ENCODE data around the gene CNN3.

Gene CNN3

DNA sequence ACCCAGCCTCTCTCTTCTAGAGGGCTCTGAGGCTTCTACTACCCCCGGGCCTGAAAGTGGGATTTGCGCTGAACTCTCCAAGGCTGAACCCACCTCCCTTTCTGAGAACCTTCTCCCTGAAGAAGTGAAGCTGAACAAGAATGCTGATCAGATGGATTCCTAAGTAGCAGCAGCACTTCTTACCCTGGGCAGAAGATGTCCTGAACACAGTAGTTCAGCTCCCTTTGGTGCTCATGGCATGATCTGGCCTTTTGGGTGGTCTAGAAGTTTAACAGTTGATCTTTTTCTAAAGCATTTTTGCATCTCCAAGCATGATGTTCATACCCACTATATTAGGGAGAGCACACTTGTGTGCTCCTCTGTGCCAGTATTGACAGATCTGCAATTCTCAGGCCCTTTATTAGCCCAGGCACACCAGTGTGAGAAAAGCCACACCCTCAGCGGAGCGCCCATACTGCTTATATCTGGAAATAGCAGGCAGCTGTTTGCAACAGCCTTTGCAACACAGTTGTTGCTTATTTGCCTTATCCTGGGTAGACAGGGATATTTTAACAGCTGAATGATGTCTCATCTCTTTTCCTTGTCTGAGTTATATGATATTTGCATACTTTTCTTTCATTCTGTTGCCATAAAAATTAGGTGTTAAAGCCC, 34.2 kb downstream of the CNN3 start:
- H3K4me3 ChIP-seq (ENCODE audit: low read depth, low read length) = no peak overlapping the region

DNA sequence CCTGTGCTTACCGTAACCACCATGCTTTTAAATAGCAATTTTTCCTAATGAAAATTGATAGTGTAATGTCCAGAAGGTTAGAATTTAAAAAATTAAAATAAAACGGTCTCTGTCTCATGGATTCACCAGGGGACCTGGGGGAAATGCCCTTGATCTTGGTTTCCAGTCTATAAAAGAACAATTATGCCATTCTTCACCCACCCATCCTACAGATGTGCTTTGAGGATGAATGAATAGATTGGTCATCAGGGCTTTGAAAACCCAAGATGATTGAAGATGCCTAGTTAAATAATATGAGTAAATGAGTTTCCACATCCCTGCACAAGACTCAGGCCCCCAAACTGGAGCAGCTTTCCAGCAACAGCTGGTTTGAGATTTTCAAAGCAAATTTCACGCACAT, 38.7 kb downstream of the CNN3 start:
- no peak overlapping the region for H3K4me3 ChIP-seq (ENCODE audit: low read depth, low read length)

DNA sequence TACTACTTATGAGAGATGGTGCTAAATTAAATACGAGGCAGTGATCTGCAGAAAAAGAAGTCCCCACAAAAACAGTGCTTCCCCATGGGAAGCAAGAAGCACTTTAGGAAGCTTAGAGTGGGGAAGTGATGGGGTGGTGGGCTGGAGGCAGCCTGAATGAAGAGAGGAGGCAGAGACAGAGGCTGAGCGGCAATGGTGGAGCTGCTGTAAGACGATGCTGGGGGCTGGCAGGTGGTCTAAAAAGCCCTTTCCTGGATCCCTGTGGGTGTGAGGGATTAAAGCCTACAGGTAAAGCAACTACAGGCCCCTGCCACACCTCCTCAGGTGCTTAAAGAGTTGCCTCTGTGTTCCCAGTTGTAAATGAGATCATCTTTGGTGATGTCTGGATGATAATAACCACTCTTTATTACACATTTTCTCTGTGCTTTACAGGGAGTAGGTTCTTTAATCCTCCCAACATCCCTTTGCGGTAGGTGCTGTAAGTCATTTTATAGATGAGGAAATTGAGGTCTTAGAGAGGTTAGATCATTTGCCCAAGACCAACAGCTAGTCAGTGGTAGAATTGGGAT, 39.2 kb downstream of the CNN3 start:
- H3K4me3 ChIP-seq (ENCODE audit: low read depth, low read length) = no peak overlapping the region

DNA sequence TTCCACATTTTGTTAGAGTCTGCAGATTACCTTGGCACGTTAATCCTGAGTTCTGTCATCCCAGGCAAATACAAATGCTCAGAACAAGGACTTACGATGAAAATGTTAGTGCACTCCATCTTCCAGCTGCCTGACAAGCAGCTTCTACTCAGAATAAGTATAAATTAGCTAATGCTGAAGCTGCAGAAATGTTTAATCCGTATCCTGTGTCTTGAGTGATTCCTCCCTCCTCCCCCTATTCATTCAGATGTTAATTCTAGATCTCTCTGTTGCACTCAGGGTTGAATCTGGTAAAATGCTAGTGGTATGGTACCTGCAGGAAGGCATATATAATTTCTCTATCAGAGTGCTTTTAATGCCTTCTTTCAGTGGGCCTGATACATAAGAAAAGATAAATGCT, 39.8 kb downstream of the CNN3 start:
- H3K4me3 ChIP-seq (ENCODE audit: low read depth, low read length) = no peak overlapping the region

DNA sequence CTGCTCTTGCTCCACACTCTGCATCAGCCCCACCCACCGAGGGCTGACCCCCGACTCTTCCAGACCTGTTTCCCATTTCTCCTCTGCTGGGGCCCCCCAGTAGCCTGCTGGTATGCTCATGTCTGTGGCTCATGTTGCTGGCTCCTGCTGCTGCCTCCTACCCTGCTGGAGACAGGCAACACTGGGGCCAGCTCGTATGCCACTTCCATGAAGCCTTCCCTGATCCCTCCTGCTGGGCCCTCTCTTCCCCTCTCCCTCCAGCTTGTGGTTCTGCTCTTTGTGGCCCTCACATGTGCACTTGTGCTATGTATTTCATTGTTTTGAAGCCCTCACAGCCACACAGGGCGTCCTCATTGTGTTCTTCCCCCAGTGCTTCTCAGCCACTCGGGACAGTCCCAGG, 40.5 kb downstream of the CNN3 start:
- H3K4me3 ChIP-seq (ENCODE audit: low read depth, low read length) = no peak overlapping the region

DNA sequence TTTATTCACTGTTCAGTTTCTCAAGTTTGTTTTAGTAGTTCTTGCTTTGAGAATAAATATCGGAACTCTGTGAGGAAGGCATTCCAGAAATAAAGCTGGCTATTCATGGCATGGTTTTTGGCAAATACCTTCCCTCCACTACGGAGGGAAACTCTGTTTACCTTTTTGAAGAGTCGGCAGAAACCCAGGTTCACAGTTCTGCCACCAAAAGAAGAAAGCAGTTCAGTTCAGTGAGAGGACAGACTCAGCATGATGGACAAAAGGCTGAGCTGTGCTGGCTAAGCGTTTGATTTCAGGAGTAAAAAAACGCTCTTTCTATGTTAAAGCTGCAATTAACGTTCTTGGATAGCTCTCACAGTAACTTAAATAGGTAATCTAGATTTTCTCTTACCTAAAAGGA, 42.4 kb downstream of the CNN3 start:
- H3K4me3 ChIP-seq (ENCODE audit: low read depth, low read length) = no peak overlapping the region

DNA sequence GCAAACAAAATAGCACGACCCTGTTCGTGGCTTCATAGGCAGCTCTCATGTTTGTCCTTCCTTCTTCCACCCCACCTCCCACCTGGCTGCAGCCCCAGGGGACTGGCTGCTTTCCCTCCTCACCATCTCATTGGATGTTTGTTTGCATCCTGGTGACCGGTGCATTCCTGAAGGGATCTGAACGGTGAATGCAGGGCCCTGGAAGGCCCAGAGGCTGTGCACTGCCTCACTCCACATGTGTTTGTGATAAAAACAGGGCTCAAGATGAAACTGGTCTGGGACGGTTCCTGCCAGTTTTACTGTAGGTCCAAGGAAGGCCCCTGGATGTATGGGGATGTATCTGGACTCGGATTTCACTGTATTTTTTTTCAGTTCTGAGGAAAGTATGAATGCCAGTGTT, 42.8 kb downstream of the CNN3 start:
- H3K4me3 ChIP-seq (ENCODE audit: low read depth, low read length) = no peak overlapping the region

DNA sequence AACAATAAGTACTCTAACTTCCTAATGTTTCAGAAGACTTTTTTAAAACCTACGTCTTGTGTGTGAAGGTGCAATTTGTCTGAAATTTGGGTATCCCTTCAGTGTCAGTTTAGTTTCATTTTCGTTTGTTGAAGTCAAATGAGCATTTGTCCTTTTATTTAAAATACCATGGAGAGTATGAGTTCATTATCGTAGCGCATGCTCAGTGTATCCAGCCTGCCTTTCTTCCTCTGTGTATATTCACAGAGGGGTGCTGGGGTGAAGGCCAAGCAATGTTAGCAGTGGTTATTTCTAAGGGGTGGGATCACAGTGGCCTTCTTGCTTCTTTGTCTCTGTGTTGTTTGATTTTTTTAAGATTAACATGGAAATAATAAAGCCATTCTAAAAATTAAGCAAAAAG, 43.2 kb downstream of the CNN3 start:
- H3K4me3 ChIP-seq (ENCODE audit: low read depth, low read length) = no peak overlapping the region

DNA sequence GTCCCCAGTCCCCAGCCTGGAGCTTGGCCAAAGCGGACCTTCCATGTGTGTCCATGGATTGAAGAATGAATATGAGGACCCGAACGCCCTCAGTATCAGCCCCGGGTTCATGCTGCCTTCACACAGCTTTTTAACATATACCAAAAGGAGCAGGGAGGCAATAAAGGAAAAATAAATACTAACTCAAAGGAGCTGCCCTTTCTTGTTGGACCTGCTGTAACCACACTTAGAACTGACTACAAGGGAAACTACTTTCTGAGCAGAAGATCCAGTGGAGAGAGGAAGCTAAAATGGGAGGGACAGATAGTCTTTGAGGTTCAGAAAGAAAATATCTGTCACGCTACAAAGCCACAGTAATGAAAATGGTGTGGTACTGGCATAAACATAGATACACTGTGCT, 48.6 kb downstream of the CNN3 start:
- no peak overlapping the region for H3K4me3 ChIP-seq (ENCODE audit: low read depth, low read length)

DNA sequence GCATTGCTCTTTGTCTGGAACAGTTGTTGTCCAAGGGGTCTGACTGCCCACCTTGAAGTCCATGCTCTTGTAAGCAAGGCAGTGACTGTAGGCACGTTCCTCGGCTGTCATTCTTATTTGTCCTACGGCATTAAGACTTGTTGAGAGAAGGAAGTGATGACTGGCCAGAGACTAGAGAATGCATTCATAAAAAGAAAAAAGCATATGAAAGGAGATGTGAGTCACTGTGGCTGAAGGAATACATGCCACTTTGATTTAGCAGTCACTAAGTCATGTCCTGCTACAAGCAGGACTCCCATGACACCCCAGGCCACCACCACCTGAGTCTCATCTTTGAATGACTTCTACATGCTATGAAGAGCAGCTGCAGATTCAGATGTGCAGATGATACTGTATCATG, 50.5 kb downstream of the CNN3 start:
- H3K4me3 ChIP-seq (ENCODE audit: low read depth, low read length) = no peak overlapping the region

DNA sequence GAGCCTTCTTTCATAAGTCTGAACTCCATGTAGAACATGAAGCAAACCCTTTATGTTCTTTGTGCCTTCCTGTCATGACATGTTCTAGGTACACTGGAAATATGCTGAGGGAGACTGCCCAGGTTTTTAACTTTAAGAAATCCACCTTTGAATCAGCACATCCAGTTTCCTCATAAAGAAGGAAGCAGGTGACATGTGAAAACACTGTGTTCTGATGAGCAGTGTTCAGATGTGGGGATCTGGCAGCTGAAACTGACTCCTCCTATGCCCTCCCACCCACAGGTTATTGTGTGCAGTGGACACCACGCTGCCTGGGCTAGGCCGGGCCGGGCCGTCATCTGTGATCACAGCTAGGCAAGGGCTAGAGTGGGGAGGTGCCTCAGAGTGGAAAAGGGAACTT, 51.1 kb downstream of the CNN3 start:
- H3K4me3 ChIP-seq (ENCODE audit: low read depth, low read length) = no peak overlapping the region

DNA sequence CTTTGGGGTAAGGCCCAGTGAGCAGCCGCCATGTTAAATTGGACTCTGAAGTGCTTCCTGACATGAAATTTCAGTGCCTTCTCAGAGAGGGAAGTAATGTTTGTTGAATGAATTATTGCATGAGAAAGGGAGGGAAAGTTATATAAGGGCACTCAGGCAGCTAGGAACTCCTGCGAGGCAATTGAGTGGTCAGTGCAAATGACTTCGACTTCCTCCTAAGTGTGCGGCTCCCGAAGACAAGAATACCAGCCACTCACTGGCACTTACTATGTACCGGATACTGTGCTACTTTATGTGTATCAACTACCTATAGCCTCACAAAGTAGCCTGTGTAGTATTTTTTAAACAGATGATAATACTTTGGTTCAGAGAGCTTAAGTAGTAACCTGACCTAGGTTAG, 52.5 kb downstream of the CNN3 start:
- no peak overlapping the region for H3K4me3 ChIP-seq (ENCODE audit: low read depth, low read length)

DNA sequence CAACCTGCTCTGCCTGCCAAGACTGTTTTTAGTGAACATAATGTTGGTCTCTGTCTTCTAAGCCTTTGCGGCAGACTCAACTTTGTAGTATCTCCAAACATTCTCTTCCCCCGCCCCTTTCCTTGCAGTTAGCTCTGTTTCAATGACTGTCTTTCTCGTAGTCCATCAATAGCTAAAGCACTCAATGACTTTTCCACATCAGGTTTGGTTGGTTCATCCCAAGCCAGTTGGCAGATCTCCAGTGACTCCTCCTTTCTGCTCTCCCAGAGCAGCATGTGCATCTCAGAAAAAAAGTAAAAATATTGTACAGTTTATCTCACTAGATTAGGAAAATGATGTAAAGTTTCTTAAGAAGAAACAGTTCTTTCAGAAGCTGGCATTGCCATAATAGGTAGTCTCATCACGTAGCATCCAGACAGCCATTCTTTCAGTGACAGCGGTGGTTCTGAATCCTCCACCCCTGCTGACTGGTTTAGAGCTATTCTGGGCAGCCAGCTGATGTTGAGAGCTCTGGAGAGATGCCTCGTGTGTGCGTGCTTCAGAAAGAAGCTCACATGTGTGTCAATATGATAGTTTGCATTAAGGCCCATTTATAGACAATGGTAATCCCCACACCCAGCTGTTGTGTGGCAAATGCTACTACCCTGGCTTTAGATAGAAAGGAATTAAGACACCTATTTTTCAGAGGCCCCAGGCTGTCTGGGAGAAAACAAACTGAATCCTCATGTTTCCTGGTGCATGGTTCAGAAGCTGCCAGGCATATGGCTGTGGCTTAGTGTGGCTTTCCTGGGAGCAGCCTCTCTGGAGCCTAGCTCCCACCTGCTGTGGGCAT, 53.2 kb downstream of the CNN3 start:
- no peak overlapping the region for H3K4me3 ChIP-seq (ENCODE audit: low read depth, low read length)

DNA sequence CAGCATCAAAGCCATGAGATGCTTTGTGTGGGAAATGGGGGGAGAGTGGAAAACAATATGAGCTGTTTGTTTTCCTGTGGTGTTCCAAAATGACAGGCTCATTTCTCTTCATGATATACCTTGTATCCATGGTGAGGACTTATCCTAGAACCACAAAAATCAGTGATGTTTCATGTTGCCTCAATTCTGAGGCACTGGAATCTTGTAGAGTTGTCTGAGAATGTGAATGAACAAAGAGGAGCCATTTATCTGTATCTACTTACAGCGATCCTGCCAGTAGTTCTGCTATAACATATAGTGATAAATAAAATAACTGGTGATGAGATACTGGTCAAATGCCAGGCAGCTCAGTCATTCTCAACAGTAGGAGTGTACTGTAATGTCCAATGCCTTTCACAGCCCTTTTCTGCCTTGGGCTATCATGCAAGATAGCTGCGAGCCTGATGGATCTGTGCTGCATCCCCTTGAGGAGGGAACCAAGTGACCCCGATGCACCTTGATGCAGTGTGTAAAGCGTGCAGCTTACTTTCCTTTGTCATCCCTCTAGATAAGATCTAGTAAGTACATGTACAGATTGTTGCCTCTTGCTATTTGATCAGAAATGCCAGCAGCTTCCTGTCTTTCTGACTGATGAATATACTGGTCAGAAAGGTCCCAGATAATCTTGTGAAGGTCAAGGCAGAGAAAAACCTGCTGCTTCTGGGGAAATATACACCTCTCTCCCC, 54.0 kb downstream of the CNN3 start:
- no peak overlapping the region for H3K4me3 ChIP-seq (ENCODE audit: low read depth, low read length)

DNA sequence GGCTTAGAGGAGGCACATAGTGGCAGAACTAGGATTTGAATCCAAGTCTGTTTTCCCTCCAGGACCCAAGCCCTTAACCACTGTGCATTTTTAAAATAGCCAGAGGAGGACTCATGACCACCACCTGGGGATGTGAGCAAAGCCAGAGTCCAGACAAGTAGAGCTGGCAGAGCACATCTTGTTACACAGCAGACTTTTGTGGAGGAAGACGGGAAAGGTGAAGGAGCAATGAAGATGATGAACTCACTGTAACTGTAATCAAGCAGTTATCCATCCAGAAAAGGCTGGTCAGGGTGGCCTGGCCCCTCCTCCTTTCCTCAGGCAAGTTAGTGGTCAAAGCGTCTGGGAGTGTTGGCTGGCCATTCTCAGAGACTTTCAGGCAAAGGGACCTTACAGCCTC, 55.9 kb downstream of the CNN3 start:
- H3K4me3 ChIP-seq (ENCODE audit: low read depth, low read length) = no peak overlapping the region

DNA sequence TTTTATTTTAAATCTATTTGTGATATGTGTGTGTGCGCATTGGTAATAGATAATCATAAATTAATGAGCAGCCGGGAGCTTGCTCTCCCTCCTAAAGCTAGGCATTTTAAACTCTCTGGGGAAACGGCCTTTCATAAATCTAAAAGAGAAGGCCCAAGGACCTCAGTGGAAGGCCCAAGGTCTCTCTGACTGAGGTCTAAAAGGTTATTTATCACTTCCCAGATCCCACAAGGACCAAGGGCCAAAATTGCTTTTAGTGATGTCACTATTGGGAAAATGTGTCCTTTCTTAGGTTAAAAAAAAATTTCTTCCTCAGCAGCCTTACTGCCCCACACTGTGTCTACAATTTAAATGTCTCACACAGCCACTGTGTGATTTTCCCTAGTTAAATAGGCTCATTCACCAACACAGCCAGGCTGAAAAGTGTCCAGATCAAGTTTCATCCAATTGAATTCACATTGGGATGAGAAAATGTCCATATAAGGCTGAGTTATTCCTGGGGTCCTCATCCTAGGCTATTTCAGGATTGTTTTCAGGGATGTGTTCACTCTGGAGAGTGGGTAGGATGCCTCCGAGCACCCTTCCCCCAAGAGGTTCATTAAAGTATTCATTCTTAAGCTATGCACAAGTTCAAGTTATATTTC, 60.6 kb downstream of the CNN3 start:
- H3K4me3 ChIP-seq (ENCODE audit: low read depth, low read length) = no peak overlapping the region

DNA sequence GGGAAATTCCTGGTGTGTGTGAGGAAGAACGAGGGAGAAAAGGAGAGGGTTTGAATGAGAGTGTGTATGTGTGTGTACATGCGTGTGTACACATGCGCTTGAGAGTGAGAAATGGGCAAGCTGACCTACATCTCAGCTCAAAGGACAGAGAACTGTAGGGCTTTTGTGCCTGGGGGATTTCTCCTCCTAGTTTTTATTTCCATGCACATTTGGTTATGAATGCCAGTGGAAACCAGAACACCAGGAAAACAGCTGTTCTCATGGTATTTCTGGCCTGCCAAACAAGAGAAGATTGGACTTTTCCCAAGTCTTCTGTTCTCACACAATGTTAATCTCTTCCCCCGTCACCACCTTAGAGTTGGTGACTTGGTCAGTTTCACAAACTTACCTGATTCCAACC, 61.5 kb downstream of the CNN3 start:
- H3K4me3 ChIP-seq (ENCODE audit: low read depth, low read length) = no peak overlapping the region

DNA sequence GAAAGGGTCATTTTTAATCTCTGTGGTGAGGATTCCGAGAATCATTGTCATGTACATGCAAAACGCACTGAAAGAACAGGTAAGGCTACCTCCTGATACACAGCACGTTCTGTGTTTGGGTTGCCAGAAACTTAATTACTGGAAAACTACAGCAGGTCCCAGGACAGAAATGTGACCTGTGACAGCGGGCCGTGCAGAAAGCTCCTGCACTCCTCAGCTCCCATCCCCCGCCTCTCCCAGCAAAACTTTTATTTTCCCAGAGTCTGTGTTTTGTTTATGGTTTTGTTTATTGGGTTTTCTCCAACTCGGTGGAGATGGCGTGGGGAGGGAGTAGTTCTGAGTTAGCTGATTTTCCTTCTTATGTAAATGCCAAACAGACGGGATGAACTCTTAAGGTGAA, 62.1 kb downstream of the CNN3 start:
- no peak overlapping the region for H3K4me3 ChIP-seq (ENCODE audit: low read depth, low read length)

DNA sequence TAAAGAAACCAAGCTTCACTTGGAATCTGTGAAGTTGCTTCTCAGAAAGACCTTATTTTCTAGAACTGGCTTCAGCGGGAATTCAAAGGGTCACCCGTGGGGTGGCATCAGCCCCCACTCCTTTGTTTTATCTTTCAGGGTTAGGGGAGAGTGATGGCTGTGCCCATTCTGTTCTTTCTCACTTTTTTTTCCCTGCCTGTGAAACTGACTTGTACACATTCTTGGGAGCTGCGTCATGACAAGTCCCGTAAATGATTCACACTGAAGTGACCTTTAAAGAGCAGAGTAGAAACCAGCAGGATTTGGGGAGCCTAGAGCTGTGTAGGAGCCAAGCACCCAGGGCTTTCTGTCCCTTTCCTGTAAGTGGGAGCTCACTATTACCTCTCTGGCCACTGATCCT, 63.0 kb downstream of the CNN3 start:
- H3K4me3 ChIP-seq (ENCODE audit: low read depth, low read length) = no peak overlapping the region

DNA sequence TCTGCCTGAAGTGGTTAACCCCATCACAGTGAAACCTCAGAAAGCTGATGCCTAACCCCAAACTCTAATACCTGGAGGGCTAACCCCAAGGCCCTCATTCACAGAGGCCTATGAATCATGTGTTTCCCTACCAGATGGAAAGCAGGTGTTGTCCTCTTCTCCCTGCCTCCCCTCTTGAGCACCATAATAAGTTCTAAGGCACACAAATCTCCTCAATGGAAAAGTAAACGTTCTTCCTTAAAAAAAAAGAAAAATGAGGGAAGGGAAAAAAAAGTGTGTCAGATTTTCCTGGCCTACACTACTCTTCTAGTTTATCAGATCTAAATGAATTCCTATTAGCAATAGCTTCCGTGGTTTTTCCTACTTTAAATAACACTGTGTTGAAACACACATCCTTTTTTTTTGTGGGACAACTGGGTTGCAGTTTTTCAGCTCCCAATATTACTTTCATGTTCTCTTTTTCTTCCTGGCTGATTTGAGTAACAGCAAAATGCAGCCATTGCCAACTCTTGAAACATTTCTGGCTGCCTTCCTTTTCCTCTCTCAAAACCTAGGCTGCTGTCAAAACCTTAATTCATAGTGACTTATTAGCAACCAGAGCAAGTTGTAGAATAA, 63.5 kb downstream of the CNN3 start:
- H3K4me3 ChIP-seq (ENCODE audit: low read depth, low read length) = no peak overlapping the region

DNA sequence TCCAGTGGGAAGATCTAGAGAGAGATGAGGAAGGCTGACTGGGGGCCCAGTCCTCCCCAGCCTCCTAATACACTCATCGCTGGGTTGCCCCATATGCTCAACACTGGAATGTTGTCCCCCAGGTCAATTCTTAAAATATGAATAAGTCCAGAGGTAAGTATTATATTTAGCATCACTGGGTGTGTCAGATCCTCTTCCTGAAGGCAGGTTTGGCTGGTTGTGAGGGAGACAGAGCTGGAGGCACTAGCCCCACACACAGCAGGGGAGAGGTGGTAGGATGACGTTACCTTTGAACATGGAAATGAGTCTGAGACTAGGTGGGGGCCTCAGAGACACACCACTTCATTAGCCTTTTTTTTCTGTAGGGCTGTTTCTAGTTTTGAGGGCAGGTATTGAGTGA, 64.2 kb downstream of the CNN3 start:
- no peak overlapping the region for H3K4me3 ChIP-seq (ENCODE audit: low read depth, low read length)

Data from iPS-11a (cell line).